GM12892 (cell line): ENCODE data around the gene ABLIM2.
"Not testable (repeated sequence)": the region's sequence is repeated elsewhere in the genome, so short reads cannot be mapped to it uniquely, and the experiment has no call there.

ENCODE experiments used
- DNase-seq: peaks from one replicate; pipeline ENCODE4 v3.0.0; 2011; ENCODE audit not compliant: insufficient read length
- FAIRE-seq: peaks from 2 replicates; lab custom pipeline; 2011; peaks lifted over from hg19 to GRCh38; lab: Jason Lieb, UNC
- POLR2A ChIP-seq: IDR thresholded peaks from 2 replicates; pipeline ENCODE4 v1.6.1; 2011; ENCODE audit warnings: low read depth, low read length, control low read depth
- POLR2AphosphoS5 ChIP-seq: IDR thresholded peaks from 2 replicates; pipeline ENCODE4 v1.6.1; 2011; ENCODE audit warnings: low read depth, low read length, control low read depth
- TAF1 ChIP-seq: IDR thresholded peaks from 2 replicates; pipeline ENCODE4 v1.6.1; 2011; ENCODE audit warnings: low read depth, mild to moderate bottlenecking, control low read depth, low read length, borderline replicate concordance

Gene ABLIM2

GRCh38 chr4:7937006-7937405 lies 221.6 kb downstream of the ABLIM2 start:
- TF ChIP-seq POLR2A (no peak), TAF1 (no peak), POLR2AphosphoS5 (no peak)
- DNase-seq: no peak
- FAIRE-seq: no peak

GRCh38 chr4:7933651-7934510 lies 224.7 kb downstream of the ABLIM2 start:
- no peak for DNase-seq
- TF ChIP-seq POLR2A (no peak), TAF1 (no peak), POLR2AphosphoS5 (no peak)

GRCh38 chr4:7932287-7932686 lies 226.3 kb downstream of the ABLIM2 start:
- TF ChIP-seq POLR2AphosphoS5: no peak
- no peak for TF ChIP-seq TAF1
- TF ChIP-seq POLR2A: no peak
- FAIRE-seq (no peak), DNase-seq (no peak)

More at GRCh38 chr4:7933651-7934510, 224.7 kb downstream of the ABLIM2 start:
- no peak for FAIRE-seq

GRCh38 chr4:7929118-7929951 lies 229.3 kb downstream of the ABLIM2 start:
- DNase-seq (no peak), FAIRE-seq (no peak)
- TF ChIP-seq TAF1: no peak
- no peak for TF ChIP-seq POLR2AphosphoS5
- TF ChIP-seq POLR2A: no peak

- TF ChIP-seq POLR2A (no peak), TAF1 (no peak), POLR2AphosphoS5 (no peak)
- FAIRE-seq: no peak
- DNase-seq: no peak
Measured at GRCh38 chr4:7928711-7929110, 229.9 kb downstream of the ABLIM2 start.

- no peak for FAIRE-seq
- TF ChIP-seq TAF1: no peak
- TF ChIP-seq POLR2A: no peak
- TF ChIP-seq POLR2AphosphoS5: no peak
- no peak for DNase-seq
Measured at GRCh38 chr4:7926822-7927221, 231.8 kb downstream of the ABLIM2 start.

GRCh38 chr4:7924570-7924969 lies 234.0 kb downstream of the ABLIM2 start:
- DNase-seq (no peak), FAIRE-seq (no peak)
- no peak for TF ChIP-seq POLR2AphosphoS5
- TF ChIP-seq TAF1: no peak
- no peak for TF ChIP-seq POLR2A

- TF ChIP-seq TAF1: no peak
- no peak for TF ChIP-seq POLR2A
- TF ChIP-seq POLR2AphosphoS5: no peak
- no peak for FAIRE-seq
- no peak for DNase-seq
Measured at GRCh38 chr4:7924163-7924562, 234.4 kb downstream of the ABLIM2 start.

GRCh38 chr4:7922466-7922865 lies 236.1 kb downstream of the ABLIM2 start:
- TF ChIP-seq TAF1 (no peak), POLR2A (no peak), POLR2AphosphoS5 (no peak)
- DNase-seq (no peak), FAIRE-seq (no peak)

- TF ChIP-seq POLR2AphosphoS5 (no peak), TAF1 (no peak), POLR2A (no peak)
- DNase-seq (no peak), FAIRE-seq (no peak)
Measured at GRCh38 chr4:7918981-7919380, 239.6 kb downstream of the ABLIM2 start.

GRCh38 chr4:7918187-7918586 lies 240.4 kb downstream of the ABLIM2 start:
- not testable (repeated sequence) for FAIRE-seq, DNase-seq
